ES-I3 (cell line): ENCODE data around the gene SCYGR4.

Experiments used
- H3K36me3 ChIP-seq: 2 replicates; pipeline ENCODE4 v1.6.1; 2013; ENCODE audit warnings: mild to moderate bottlenecking, low read length, control low read depth, moderate library complexity; ENCODE audit not compliant: insufficient read depth
- H3K4me1 ChIP-seq: 2 replicates; pipeline ENCODE4 v1.6.1; 2013; ENCODE audit warnings: mild to moderate bottlenecking, control low read depth, low read length; ENCODE audit not compliant: insufficient read depth
- H3K9ac ChIP-seq: 2 replicates; pipeline ENCODE4 v1.6.1; 2013; ENCODE audit warnings: low read depth, mild to moderate bottlenecking, low read length, moderate library complexity
- H3K9me3 ChIP-seq: 2 replicates; pipeline ENCODE4 v1.6.1; 2013; ENCODE audit warnings: mild to moderate bottlenecking, low read length, moderate library complexity; ENCODE audit not compliant: control insufficient read depth, insufficient read depth

Gene SCYGR4

DNA sequence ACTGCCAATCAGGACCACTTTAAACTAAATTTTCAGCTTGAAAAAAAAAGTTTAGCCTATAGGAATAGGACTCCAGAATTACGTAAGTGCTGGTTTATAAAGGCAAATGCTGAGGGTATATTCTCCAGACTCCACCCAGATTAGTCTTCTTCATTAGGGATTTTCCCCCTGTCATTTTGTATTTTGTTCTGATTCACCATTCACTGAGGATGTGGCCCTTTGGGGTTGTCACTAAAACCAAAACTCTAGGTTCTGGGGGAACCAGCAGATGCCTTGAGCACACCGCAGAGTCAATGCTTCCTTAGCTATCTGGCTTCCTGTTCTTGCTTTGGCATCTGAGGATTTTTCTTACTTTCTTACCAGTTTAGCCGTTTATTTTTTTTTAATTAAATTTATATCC is 10.5 kb downstream of the SCYGR4 start:
- no peaks in the 10 kb centered on the region for H3K9me3 ChIP-seq
- H3K36me3 ChIP-seq: no peaks in the 10 kb centered on the region
- H3K9ac ChIP-seq: no peak overlapping the region
- no peaks in the 10 kb centered on the region for H3K4me1 ChIP-seq

- H3K36me3 ChIP-seq: no peaks in the 10 kb centered on the region
- no peaks in the 10 kb centered on the region for H3K4me1 ChIP-seq
- H3K9ac ChIP-seq: no peak overlapping the region
- no peaks in the 10 kb centered on the region for H3K9me3 ChIP-seq
Measured at GRCh38 chr2:227629435-227629834, 12.1 kb downstream of the SCYGR4 start.

DNA sequence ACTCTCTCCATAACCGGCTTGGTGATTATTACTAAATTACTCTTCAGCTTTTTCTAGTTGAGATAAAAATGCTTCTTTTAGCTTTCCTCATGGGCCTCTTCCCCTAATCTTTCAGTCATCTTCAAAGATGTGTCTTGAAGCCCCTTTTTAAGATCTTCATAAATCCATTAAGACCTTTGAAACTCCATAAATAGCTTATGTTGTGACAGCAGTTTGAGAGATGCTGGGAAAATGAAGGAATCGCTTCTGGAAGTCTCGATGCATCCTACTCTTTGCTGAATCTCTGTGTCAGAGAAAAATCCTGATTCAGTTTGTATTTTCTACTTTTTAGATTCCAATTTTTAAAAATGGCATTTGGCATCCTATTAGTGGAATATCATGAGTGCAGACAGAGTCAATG is 13.0 kb downstream of the SCYGR4 start:
- no peaks in the 10 kb centered on the region for H3K36me3 ChIP-seq
- no peaks in the 10 kb centered on the region for H3K4me1 ChIP-seq
- no peaks in the 10 kb centered on the region for H3K9me3 ChIP-seq
- no peak overlapping the region for H3K9ac ChIP-seq

GRCh38 chr2:227632827-227633226 is 15.5 kb downstream of the SCYGR4 start:
- Histone ChIP-seq H3K9ac (no peak overlapping the region), H3K36me3 (no peaks in the 10 kb centered on the region), H3K4me1 (no peaks in the 10 kb centered on the region), H3K9me3 (no peaks in the 10 kb centered on the region)

DNA sequence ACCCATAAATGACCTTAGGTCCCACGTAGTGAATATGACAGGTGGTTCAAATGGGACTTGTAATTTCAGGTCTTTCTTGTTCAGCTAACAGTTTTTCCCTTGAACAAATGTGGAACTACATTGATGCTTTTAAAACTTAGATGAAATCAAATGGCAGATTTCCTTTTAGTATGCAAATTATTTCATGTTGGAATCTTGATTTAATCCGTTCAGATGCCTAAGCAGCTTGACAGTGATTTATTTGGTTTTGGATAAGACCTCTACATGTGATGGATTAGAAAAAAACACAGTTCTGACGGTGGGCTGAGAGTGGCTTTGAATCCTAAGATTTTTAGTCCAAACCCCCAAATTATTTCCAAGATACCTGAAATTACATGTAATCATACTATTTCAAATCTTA is 16.9 kb downstream of the SCYGR4 start:
- Histone ChIP-seq H3K9ac (no peak overlapping the region), H3K9me3 (no peaks in the 10 kb centered on the region), H3K4me1 (no peaks in the 10 kb centered on the region), H3K36me3 (no peaks in the 10 kb centered on the region)

DNA sequence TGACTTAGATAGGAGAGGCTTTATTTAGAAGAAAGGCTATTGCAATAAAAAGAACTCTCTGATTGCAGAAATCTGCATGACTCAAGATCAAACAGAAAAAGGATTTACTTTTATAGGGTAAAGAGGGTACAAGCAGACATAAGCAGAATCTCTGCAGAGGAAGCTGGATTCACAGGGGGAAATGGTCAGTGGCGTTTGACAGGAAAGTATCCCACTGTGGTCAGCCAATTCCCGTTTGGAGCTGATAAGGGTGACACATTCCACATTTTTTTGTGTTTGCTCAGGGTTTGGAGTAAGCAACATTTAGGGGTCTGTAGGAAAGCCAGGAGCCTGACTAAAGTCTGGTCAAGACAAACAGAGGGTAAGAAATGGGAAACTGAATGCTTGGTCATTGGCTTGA is 25.4 kb downstream of the SCYGR4 start:
- no peak overlapping the region for H3K9ac ChIP-seq
- no peaks in the 10 kb centered on the region for H3K9me3 ChIP-seq
- H3K36me3 ChIP-seq: no peaks in the 10 kb centered on the region
- peaks cover 5% of the 10 kb centered on the region for H3K4me1 ChIP-seq

DNA sequence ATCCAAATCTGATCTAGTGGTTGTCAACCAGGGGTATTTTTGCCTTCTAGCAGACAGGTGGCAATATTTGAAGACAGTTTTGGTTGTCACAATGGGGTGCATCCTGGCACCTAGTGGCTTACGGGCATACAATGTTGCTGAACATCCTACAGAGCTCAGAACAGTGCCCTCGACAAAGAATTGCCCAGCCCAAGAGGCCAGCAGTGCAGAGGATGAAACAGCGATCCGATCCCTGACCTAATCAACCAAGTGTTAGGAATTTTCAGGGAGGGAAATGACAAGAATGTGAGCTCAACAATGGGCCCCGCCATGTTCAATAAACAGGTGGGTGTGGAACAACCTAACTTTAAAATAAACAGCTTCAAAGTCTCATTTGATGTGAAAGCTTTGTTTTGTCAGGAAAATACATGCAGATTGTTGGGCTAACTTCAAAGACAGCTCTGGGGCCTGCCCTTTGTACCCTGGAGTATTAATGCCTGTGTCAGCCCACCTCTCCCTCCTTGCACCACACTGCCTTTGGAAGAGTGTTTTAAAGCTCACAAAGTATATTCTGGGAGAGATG is 26.8 kb downstream of the SCYGR4 start:
- no peak overlapping the region for H3K9ac ChIP-seq
- no peaks in the 10 kb centered on the region for H3K9me3 ChIP-seq
- no peaks in the 10 kb centered on the region for H3K36me3 ChIP-seq
- H3K4me1 ChIP-seq: peaks cover 5% of the 10 kb centered on the region

DNA sequence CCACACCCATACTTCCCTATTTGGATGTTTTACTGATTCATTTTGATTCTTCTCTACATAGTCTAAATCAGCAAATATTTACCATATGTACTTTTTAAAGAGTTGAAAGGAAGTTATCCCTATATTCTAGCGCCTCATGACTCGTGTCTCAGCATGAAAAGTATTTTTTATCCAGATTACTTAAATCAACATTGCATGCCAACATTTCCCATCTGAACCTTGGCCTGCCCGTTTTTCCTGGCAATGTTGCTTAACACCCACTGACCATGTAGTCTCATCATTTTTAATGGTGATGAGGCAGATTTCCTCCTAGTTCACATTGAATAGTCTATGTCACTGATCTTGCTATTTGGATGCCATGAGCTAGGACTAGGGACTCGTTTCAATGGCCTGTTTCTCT is 36.1 kb downstream of the SCYGR4 start:
- Histone ChIP-seq H3K9me3 (no peaks in the 10 kb centered on the region), H3K36me3 (no peaks in the 10 kb centered on the region), H3K4me1 (no peaks in the 10 kb centered on the region), H3K9ac (no peak overlapping the region)

GRCh38 chr2:227654426-227654825 is 37.1 kb downstream of the SCYGR4 start:
- Histone ChIP-seq H3K4me1 (no peaks in the 10 kb centered on the region), H3K36me3 (no peaks in the 10 kb centered on the region), H3K9ac (no peak overlapping the region), H3K9me3 (no peaks in the 10 kb centered on the region)

DNA sequence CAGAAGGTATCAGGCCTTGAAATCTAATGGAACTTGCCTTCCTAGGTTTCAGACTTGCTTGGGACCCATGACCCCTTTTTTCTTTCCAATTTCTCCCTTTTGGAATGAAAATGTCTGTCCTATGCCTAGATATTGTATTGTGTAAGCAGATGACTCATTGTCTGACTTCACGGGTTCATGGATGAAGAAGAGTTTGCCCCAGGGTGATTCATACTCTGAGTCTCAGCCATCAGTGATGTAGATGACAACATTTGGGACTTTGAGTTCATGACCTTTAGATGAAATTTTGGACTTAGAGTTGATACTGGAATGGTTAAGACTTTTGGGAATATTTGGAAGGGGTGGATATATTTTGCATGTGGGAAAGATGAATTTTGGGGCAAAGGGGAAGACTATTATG is 38.2 kb downstream of the SCYGR4 start:
- Histone ChIP-seq H3K9ac (no peak overlapping the region), H3K36me3 (no peaks in the 10 kb centered on the region), H3K4me1 (no peaks in the 10 kb centered on the region), H3K9me3 (no peaks in the 10 kb centered on the region)

GRCh38 chr2:227657199-227657845 is 40.0 kb downstream of the SCYGR4 start:
- H3K36me3 ChIP-seq: no peaks in the 10 kb centered on the region
- no peak overlapping the region for H3K9ac ChIP-seq
- no peaks in the 10 kb centered on the region for H3K9me3 ChIP-seq
- H3K4me1 ChIP-seq: peaks cover 14% of the 10 kb centered on the region

DNA sequence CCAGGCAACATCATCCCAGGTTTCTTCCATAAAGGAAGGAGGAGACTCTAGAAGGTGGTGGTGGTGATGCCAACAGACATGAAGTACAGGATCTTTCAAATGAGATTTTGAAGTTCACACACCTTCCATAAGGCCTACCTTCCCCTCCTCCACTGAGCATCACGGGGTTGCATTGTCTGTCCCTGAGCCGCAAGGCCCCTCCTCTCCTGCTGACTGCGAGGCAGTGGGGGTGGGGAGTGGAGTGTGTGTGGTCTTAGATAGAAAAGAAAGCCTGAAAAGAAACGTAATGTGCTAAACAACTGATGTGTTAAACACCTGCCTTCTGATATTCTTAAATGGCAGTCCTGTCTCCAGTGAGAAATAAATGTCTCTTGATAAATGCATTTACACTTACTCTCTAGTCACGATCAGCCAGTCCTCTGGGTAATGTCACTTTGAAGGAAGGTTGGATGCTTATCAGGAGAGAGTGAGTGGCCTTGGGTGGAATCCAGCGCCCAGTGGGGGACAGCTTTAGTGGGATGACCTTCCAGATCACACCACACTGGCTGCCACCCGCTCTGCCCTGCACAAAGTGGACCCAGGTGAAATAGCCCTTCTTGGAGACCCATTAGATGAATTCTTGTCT is 43.8 kb downstream of the SCYGR4 start:
- Histone ChIP-seq H3K4me1 (peaks cover 14% of the 10 kb centered on the region), H3K9ac (no peak overlapping the region), H3K36me3 (no peaks in the 10 kb centered on the region), H3K9me3 (no peaks in the 10 kb centered on the region)

DNA sequence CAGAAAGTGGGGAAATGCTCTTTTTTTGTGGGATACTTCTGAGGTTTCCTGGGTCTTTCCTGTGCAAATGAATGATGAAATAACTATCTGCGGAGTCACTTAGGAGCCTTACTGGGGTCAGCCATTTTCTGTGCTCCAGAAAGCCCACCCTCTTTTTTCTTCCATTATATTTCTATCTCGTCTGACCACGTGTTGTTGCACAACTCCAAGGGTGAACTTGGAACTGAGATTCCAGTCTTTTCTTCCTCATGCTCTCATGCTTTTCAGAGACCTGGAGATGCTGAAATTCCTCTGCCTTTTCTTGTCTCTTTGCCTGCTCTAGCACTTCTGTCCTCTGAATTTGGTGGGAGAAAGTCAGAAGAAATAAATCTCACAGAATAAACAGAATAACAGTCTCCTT is 44.5 kb downstream of the SCYGR4 start:
- no peak overlapping the region for H3K9ac ChIP-seq
- H3K36me3 ChIP-seq: no peaks in the 10 kb centered on the region
- H3K4me1 ChIP-seq: peaks cover 14% of the 10 kb centered on the region
- no peaks in the 10 kb centered on the region for H3K9me3 ChIP-seq

GRCh38 chr2:227665189-227665940 is 48.1 kb downstream of the SCYGR4 start:
- no peaks in the 10 kb centered on the region for H3K36me3 ChIP-seq
- H3K9me3 ChIP-seq: no peaks in the 10 kb centered on the region
- H3K4me1 ChIP-seq: peaks cover 16% of the 10 kb centered on the region
- no peak overlapping the region for H3K9ac ChIP-seq
